SU-DHL-6 (cell line): ENCODE measurements around the gene EFCAB6.

Source experiments
- H2AFZ ChIP-seq: fragments of 200-600 bp; sonication (generic); 2 replicates; pipeline ENCODE4 v1.6.1; 2014; ENCODE audit warnings: low read depth, mild to moderate bottlenecking, moderate library complexity, mixed read lengths, antibody characterized with exemption, low read length; ENCODE audit not compliant: severe bottlenecking
- H3F3A ChIP-seq: fragments of 200-600 bp; shearing (Covaris generic); 2 replicates; pipeline ENCODE4 v1.6.0; 2016; ENCODE audit warnings: antibody characterized with exemption, mild to moderate bottlenecking; ENCODE audit not compliant: insufficient read depth
- H3K27ac ChIP-seq: fragments of 200-600 bp; sonication (generic); 2 replicates; pipeline ENCODE4 v1.5.1; 2016; ENCODE audit warnings: low read depth, mild to moderate bottlenecking, low read length, moderate library complexity, mixed read lengths
- H3K27me3 ChIP-seq: fragments of 200-600 bp; sonication (generic), shearing (Covaris generic); 2 replicates; pipeline ENCODE4 v1.6.0; 2014; ENCODE audit warnings: mild to moderate bottlenecking, low read length
- H3K36me3 ChIP-seq: fragments of 200-600 bp; sonication (generic); 2 replicates; pipeline ENCODE4 v1.6.1; 2014; ENCODE audit warnings: mild to moderate bottlenecking, low read length, mixed read lengths
- H3K4me2 ChIP-seq: fragments of 300-600, 200-600 bp; shearing (Covaris generic), sonication (generic); 2 replicates; pipeline ENCODE4 v1.6.0; 2014; ENCODE audit warnings: low read length, low read depth, mild to moderate bottlenecking; ENCODE audit not compliant: poor library complexity, severe bottlenecking
- H3K4me3 ChIP-seq: fragments of 200-600 bp; sonication (generic); 2 replicates; pipeline ENCODE4 v1.5.1; 2014; ENCODE audit warnings: antibody characterized with exemption, low read length, mild to moderate bottlenecking, mixed read lengths; ENCODE audit not compliant: insufficient read depth, poor library complexity, severe bottlenecking
- H3K79me2 ChIP-seq: fragments of 200-600 bp; sonication (generic); 2 replicates; pipeline ENCODE4 v1.6.1; 2014; ENCODE audit warnings: mild to moderate bottlenecking, low read length, moderate library complexity; ENCODE audit not compliant: insufficient read depth
- H3K9ac ChIP-seq: fragments of 200-600 bp; sonication (generic); 2 replicates; pipeline ENCODE4 v1.7.0; 2014; ENCODE audit warnings: mild to moderate bottlenecking, low read length
- H3K9me2 ChIP-seq: fragments of 200-600 bp; sonication (generic); replicated peaks from 2 replicates; pipeline ENCODE4 v1.6.1; 2014; ENCODE audit warnings: low read length; ENCODE audit not compliant: insufficient read depth
- H3K9me3 ChIP-seq: fragments of 200-600 bp; sonication (generic); 2 replicates; pipeline ENCODE4 v1.6.1; 2014; ENCODE audit warnings: low read length, mixed read lengths; ENCODE audit not compliant: insufficient read depth
- H4K20me1 ChIP-seq: fragments of 200-600 bp; sonication (generic); 2 replicates; pipeline ENCODE4 v1.6.1; 2014; ENCODE audit warnings: low read depth, mild to moderate bottlenecking, antibody characterized with exemption, low read length, moderate library complexity, mixed read lengths
- CTCF ChIP-seq: fragments of 200-600 bp; sonication (generic); IDR thresholded peaks from one replicate; pipeline ENCODE4 v1.5.1; 2017; ENCODE audit warnings: antibody characterized with exemption, mild to moderate bottlenecking, low read length, moderate library complexity; ENCODE audit not compliant: insufficient read depth, poor library complexity, severe bottlenecking
- EZH2phosphoT487 ChIP-seq: fragments of 200-600 bp; sonication (generic), shearing (Covaris generic); conservative IDR thresholded peaks from 2 replicates; pipeline ENCODE4 v1.6.1; 2018; ENCODE audit warnings: mild to moderate bottlenecking, antibody characterized with exemption, low read length, moderate library complexity, mixed read lengths

The EFCAB6 gene

DNA sequence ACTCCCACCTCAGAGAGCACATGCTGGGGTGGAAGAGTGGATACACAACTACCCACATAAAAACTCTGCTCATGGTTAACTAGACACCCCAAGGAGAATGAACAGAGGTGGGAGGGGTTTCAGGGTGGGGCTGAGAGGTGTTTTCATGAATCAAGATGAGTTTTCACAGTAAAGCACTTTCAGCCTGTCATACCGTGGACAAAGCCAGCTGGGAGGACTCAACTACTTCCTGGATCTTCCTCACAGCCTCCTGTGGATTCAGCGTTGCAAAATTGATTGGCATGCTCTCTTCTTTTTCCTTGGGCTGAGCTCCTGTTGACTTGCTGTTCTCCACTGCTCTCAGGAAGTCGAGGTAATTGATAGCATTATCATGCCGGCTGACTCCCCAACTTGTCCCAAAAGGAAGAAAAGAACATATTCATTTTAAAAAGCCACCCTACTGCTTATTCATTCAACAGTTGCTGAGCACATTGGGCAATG is 231.8 kb downstream of the EFCAB6 start:
- no peaks in the 10 kb centered on the region for H3K9me3 ChIP-seq
- H3K4me3 ChIP-seq: no peak overlapping the region
- H4K20me1 ChIP-seq: no peaks in the 10 kb centered on the region
- no peak overlapping the region for H3K9ac ChIP-seq
- H3F3A ChIP-seq: no peaks in the 10 kb centered on the region
- no peaks in the 10 kb centered on the region for H3K79me2 ChIP-seq
- H3K27ac ChIP-seq: no peak overlapping the region
- no peaks in the 10 kb centered on the region for H3K36me3 ChIP-seq
- H3K9me2 ChIP-seq: no peaks in the 10 kb centered on the region
- peaks cover 9% of the 10 kb centered on the region; the same call in 1 of the 2 replicates for H3K27me3 ChIP-seq
- no peak overlapping the region for H2AFZ ChIP-seq
- TF ChIP-seq CTCF: no peak
- no peak for TF ChIP-seq EZH2phosphoT487
- H3K4me2 ChIP-seq: no peak overlapping the region

DNA sequence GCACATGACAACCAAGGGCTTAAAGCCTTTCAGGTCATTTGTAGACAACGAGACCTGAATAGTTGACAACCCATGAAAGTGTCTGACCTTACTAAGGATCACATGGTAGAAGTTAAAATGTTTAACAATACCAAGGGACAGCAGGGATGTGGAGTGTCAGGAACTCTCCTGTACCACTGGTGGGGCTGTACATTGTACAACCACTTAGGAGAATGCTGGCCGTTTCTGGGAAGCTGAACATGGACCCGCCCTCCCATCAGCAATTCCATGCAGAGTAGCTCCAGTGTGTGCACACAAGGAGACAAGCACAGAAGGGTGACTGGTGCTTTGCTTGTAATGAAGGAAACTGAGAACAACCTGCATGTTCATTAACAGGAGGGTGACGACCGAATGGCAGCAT is 237.4 kb downstream of the EFCAB6 start:
- Histone ChIP-seq H4K20me1 (no peaks in the 10 kb centered on the region), H2AFZ (no peak overlapping the region), H3K9ac (no peak overlapping the region), H3K4me2 (no peak overlapping the region), H3K79me2 (no peaks in the 10 kb centered on the region), H3K9me3 (no peaks in the 10 kb centered on the region), H3K36me3 (no peaks in the 10 kb centered on the region), H3K4me3 (no peak overlapping the region), H3K9me2 (no peaks in the 10 kb centered on the region), H3K27me3 (no peaks in the 10 kb centered on the region), H3F3A (no peaks in the 10 kb centered on the region), H3K27ac (no peak overlapping the region)
- TF ChIP-seq EZH2phosphoT487 (no peak), CTCF (no peak)

DNA sequence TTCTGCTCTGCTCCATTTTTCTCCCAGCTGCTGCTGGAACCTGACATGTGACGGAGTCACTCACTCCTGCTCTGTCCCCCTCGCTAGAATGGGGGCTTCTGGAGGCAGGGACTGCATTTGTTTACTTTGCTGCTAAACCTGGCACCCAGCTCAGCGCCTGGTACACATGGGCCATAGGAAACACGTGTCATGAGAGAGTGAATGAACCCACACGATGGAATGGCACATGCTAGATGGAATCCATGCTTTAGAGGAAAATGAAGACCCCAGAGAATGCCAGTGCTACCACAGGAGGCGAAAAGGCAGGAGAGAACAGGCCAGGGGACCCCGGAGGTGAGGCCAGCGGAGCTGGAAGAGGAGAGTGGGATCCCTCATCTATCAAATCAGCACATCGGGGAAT is 239.4 kb downstream of the EFCAB6 start:
- Histone ChIP-seq H3K79me2 (no peaks in the 10 kb centered on the region), H3K27me3 (no peaks in the 10 kb centered on the region), H3K9me2 (no peaks in the 10 kb centered on the region), H3K27ac (no peak overlapping the region), H4K20me1 (no peaks in the 10 kb centered on the region), H3K9ac (no peak overlapping the region), H3F3A (no peaks in the 10 kb centered on the region), H2AFZ (no peak overlapping the region), H3K9me3 (no peaks in the 10 kb centered on the region), H3K4me2 (no peak overlapping the region), H3K36me3 (no peaks in the 10 kb centered on the region), H3K4me3 (no peak overlapping the region)
- no peak for TF ChIP-seq CTCF
- TF ChIP-seq EZH2phosphoT487: no peak
